Transverse colon (tissue), 4 donors: ENCODE results near the gene LRRC63. TPM values are rescaled to one million over a fixed set of nuclear protein-coding genes. Genes with fewer than 3 reads are reported as not detected.
"Not testable (repeated sequence)": the region's sequence is repeated elsewhere in the genome, so short reads cannot be mapped to it uniquely, and the experiment has no call there.

Experiments used
- DNase-seq: peaks from one replicate; pipeline ENCODE4 v3.0.0-alpha.2; 2019
- H3K27ac ChIP-seq, 4 donors: fragments of 200-600 bp; sonication (generic); 2 replicates each; pipeline ENCODE4 v1.5.1; 2016 to 2018; ENCODE audit warnings: inconsistent platforms in 4 of 4
- H3K27me3 ChIP-seq: fragments of 200-600 bp; sonication (generic); 2 replicates; pipeline ENCODE4 v1.5.1; 2017; ENCODE audit warnings: inconsistent platforms
- H3K36me3 ChIP-seq, 4 donors: fragments of 200-600 bp; sonication (generic); 2 replicates each; pipeline ENCODE4 v1.5.1; 2017 to 2019; ENCODE audit warnings: inconsistent platforms in 4 of 4
- H3K4me1 ChIP-seq, 4 donors: fragments of 200-600 bp; sonication (generic); 2 replicates each; pipeline ENCODE4 v1.5.1; 2017 to 2020; ENCODE audit warnings: inconsistent platforms in 4 of 4
- H3K4me3 ChIP-seq, 4 donors: fragments of 200-600 bp; sonication (generic); 1 replicate in 1 of 4; 2 replicates in 3 of 4; pipeline versions ENCODE4 v1.5.1 to v1.6.1; 2017 to 2019; ENCODE audit warnings: inconsistent platforms in 4 of 4
- H3K9me3 ChIP-seq, 2 donors: fragments of 200-600 bp; sonication (generic); 2 replicates each; pipeline ENCODE4 v1.5.1; 2017 to 2019; ENCODE audit warnings: inconsistent platforms in 2 of 2
- CTCF ChIP-seq, 5 experiments: fragments of 200-600 bp in 3 of 5; fragments of 450-650 bp in 2 of 5; sonication (generic) in 3 of 5; IDR thresholded peaks; 1 replicate in 2 of 5; 2 replicates in 3 of 5; pipeline ENCODE4 v1.5.1; 2016 to 2017; ENCODE audit warnings: antibody characterized with exemption in 5 of 5, inconsistent platforms in 3 of 5, mild to moderate bottlenecking in 2 of 5, moderate library complexity in 1 of 5
- EP300 ChIP-seq: sonication (generic); formaldehyde crosslinking; IDR thresholded peaks from one replicate; pipeline ENCODE4 v1.6.1; 2017; ENCODE audit warnings: antibody characterized with exemption, low read depth
- POLR2A ChIP-seq: fragments of 450-650 bp; IDR thresholded peaks from one replicate; pipeline ENCODE4 v1.6.1; 2016; ENCODE audit warnings: antibody characterized with exemption, mild to moderate bottlenecking, moderate library complexity
- POLR2AphosphoS5 ChIP-seq, 3 donors: sonication (generic); formaldehyde crosslinking; IDR thresholded peaks; one replicate each; pipeline ENCODE4 v1.6.1; 2016; ENCODE audit warnings: antibody characterized with exemption in 3 of 3
- WGBS, 2 donors: methylation state at CpG; one replicate each; pipeline ENCODE4 v1.1.5; 2018; ENCODE audit warnings: low coverage in 1 of 2; 5-methylcytosine and 5-hydroxymethylcytosine counted together
- in situ Hi-C, 4 donors: fragments of 200-750 bp; cut with MboI; loops; one replicate each; pipeline versions ENCODE4 v1.15.0 to v1.15.1; 2017; ENCODE audit warnings: low sequenced_read_pairs in 3 of 4, low pct_ligation_motif_present in 1 of 4, low pct_unique_long_range_greater_than_20kb in 1 of 4
- intact Hi-C: fragments of 100-400 bp; cut with DNase I; formaldehyde crosslinking; loops from one replicate; pipeline ENCODE4 v1.15.1; 2023; ENCODE audit warnings: low total_unique reads
- total RNA-seq, 4 donors: library from RNA; depleted of rRNA; stranded (reverse); fragments of >200 nt; gene quantifications; one replicate each; pipeline ENCODE4 v1.1.0, GENCODE V29; 2016

LRRC63 gene
- total RNA-seq, 4 donors from 2014 or later, result 0.32 TPM; not detected in 3

- Histone ChIP-seq H3K4me3 (no peak overlapping the region), H3K27me3 (peaks cover 31% of the 10 kb centered on the region), H3K9me3 (no peaks in the 10 kb centered on the region), H3K27ac (no peak overlapping the region), H3K36me3 (no peaks in the 10 kb centered on the region), H3K4me1 (peaks cover 0 to 14% (median 9%) of the 10 kb centered on the region in 4 donors)
- intact Hi-C loops (no loop called here), in situ Hi-C loops (no loop called here)
- no peak for TF ChIP-seq POLR2A
- DNase-seq, result no peak
- 91% methylated on average over 7 of the region's 7 CpGs; no CpG with 5 or more reads in 1 of the 2 donors for WGBS, 2 donors
Measured at GRCh38 chr13:46207828-46208227, 3.9 kb upstream of the LRRC63 start.

DNA sequence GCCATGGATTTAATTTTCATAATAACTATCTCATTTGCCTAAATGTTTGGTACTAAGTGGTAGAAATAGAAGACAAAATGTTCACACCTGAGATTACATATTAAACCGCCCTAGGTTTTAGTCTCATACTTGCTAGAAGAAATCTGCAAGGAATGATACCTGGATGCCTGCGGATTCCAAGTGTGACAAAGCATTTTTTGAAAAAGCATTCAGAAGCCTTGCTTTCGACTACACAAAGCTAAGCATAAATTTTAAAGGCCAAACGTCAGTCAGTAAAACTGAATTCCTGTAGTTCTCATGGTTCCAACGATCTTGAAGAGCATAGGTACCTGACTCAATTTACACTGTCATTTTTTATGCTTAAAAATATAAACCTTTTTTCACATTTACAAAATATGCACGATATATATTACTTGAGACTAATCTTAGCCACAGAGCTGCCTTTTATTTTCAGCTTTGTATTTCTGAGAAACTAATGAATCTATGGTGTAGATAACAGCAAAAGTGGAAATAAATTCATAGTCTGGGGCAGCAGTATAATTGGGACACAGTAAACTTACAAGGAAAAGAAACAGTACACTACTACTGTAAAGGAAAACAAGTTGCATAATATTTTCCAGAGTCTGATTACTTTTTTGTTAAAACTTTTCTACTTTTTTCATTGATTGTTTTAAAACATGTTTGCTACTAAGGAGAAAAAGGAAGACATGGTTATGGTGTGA is 1.2 kb upstream of the LRRC63 start:
- Histone ChIP-seq H3K36me3 (no peaks in the 10 kb centered on the region), H3K27me3 (peaks cover 31% of the 10 kb centered on the region), H3K4me3 (peak overlapping the region in 1 of 4 donors; percentile 35), H3K27ac (no peak overlapping the region), H3K4me1 (peaks cover 0 to 14% (median 9%) of the 10 kb centered on the region in 4 donors), H3K9me3 (no peaks in the 10 kb centered on the region)
- no peak for DNase-seq
- TF ChIP-seq EP300 (no peak), POLR2AphosphoS5 (IDR thresholded peaks at IDR 0.05) (no peak)
- WGBS, 2 donors, result 66 to 77% methylated on average over 6 of the region's 6 CpGs
- intact Hi-C loops (no loop called here), in situ Hi-C loops (no loop called here)

DNA sequence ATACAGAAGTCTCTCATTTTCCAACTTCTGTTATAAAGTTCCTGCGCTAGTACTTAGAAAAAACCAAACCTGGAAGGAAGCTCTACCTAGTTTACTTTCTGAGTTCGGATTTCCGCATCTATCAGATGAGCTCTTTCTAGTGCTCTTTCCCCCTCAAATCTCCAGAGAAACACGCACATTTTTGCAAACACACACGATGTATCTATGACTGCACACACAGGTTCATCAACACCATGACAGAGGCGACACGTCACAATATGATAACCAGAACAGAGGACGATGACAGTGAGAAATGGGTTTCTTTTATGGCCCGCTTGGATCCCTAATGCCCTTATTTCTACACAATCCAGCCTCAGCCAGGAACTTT is 629 bp upstream of the LRRC63 start:
- 0 to 8% methylated on average over 5 to 9 of the region's 9 CpGs for WGBS, 2 donors
- Histone ChIP-seq H3K9me3 (no peaks in the 10 kb centered on the region), H3K36me3 (no peaks in the 10 kb centered on the region), H3K4me3 (peak overlapping the region; percentile 30 to 50 (median 38)), H3K27me3 (peaks cover 31% of the 10 kb centered on the region), H3K27ac (peak overlapping the region; percentile 32 to 53 (median 38)), H3K4me1 (peaks cover 0 to 14% (median 9%) of the 10 kb centered on the region in 4 donors)
- no peak for DNase-seq
- TF ChIP-seq EP300 (no peak), CTCF (IDR thresholded peaks at IDR 0.05) (no peak), POLR2AphosphoS5 (IDR thresholded peaks at IDR 0.05) (no peak), POLR2A (no peak)
- in situ Hi-C loops (no loop called here), intact Hi-C loops (no loop called here)

GRCh38 chr13:46213242-46213641 is 1.5 kb downstream of the LRRC63 start:
- intact Hi-C loops (no loop called here), in situ Hi-C loops (no loop called here)
- DNase-seq, result no peak
- H3K36me3 ChIP-seq, result no peaks in the 10 kb centered on the region
- TF ChIP-seq CTCF (IDR thresholded peaks at IDR 0.05), result no peak
- no peak for TF ChIP-seq EP300
- TF ChIP-seq POLR2AphosphoS5 (IDR thresholded peaks at IDR 0.05), result no peak
- TF ChIP-seq POLR2A, result no peak
- 83 to 100% methylated on average over 1 to 3 of the region's 3 CpGs for WGBS, 2 donors
- no peaks in the 10 kb centered on the region for H3K9me3 ChIP-seq
- peaks cover 31% of the 10 kb centered on the region for H3K27me3 ChIP-seq
- H3K27ac ChIP-seq, result no peak overlapping the region
- H3K4me3 ChIP-seq, result no peak overlapping the region
- peaks cover 0 to 14% (median 9%) of the 10 kb centered on the region in 4 donors for H3K4me1 ChIP-seq

DNA sequence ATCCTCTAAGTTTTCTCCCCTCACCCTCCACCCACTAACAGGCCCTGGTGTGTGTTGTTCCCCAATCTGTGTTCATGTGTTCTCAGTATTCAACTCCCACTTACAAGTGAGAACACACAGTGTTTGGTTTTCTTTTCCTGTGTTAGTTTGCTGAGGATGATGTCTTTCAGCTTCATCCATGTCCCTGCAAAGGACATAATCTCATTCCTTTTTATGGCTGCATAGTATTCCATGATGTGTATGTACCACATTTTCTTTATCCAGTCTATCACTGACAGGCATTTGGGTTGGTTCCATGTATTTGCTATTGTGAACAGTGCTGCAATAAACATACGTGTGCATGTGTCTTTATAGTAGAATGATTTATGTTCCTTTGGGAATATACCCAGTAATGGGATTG is 3.0 kb downstream of the LRRC63 start:
- in situ Hi-C loops, H3K4me3 ChIP-seq, H3K36me3 ChIP-seq, intact Hi-C loops, H3K9me3 ChIP-seq, DNase-seq, H3K27ac ChIP-seq: not testable (repeated sequence)
- peaks cover 21% of the 10 kb centered on the region for H3K27me3 ChIP-seq
- 50 to 56% methylated on average over 1 of the region's 1 CpG for WGBS, 2 donors
- peaks cover 0 to 14% (median 9%) of the 10 kb centered on the region in 4 donors for H3K4me1 ChIP-seq

- H3K4me1 ChIP-seq, H3K27ac ChIP-seq, in situ Hi-C loops, H3K4me3 ChIP-seq, H3K9me3 ChIP-seq, H3K36me3 ChIP-seq, intact Hi-C loops, H3K27me3 ChIP-seq: not testable (repeated sequence)
- DNase-seq, result peak; percentile 67
- WGBS, 2 donors, result 22% methylated on average over 1 of the region's 2 CpGs; no CpG with 5 or more reads in 1 of the 2 donors
Measured at GRCh38 chr13:46220234-46220633, 8.5 kb downstream of the LRRC63 start.
